ENCODE data around the gene SCN5A. TPM values are rescaled to one million over a fixed set of nuclear protein-coding genes. Genes with fewer than 3 reads are reported as not detected.

SCN5A gene
- polyA plus RNA-seq, 1 donor (not counting 4 experiments of a cell fraction or from before 2014, with no cell fraction given): 0.26 TPM

DNA sequence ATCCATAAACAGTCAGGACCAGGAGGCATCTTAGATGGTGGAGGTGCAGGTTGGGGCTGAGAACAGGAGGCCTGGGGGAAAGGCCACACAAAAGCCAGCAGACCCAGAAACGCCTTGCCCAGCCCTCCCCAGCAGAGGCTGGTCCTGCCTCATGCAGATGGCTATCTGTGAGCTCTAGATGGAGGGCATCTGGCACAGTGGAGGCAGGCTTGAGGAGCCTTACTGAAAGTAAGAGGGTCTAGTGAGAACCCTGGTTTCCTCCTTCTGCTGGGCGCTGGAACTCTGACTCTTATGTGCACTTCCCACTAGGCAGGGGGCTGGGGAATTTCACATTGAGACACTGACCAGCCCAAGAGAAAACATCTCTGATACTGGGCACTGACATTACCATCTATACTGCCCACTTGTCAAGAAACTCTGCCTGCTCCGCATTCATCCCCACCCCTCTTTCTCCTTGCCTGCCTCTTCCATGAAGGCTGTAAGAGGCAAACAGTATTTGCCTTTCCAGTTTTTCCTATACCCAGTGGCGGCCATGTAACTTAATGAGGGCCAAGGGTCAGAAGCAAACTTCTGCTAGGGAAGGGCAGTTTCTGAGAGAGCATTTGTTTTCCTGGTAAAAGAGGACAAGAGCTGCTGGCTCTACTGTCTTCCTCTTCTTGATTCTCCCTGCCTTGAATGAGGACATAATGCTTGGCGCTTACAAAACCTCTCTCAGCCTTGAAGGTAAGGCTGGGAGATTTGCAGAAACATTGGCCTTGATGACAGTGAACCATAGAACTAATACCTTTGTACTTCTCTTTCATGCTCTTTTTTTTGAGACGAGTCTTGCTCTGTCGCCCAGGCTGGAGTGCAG, 4.4 kb upstream of the SCN5A start:
- no peak for TF ChIP-seq CTCF (optimal IDR thresholded peaks at IDR 0.05 in 1 of 3, IDR thresholded peaks at IDR 0.05 in 1 of 3, conservative IDR thresholded peaks at IDR 0.05 in 1 of 3; ENCODE audit: extremely low read depth in 1 of 3, insufficient read depth in 2 of 3, low read length in 3 of 3)
- TF ChIP-seq EZH2 (IDR thresholded peaks at IDR 0.05; ENCODE audit: low read length): no peak
- Histone ChIP-seq H3K79me2 (ENCODE audit: control insufficient read depth, insufficient read depth, low read length) (no peaks in the 10 kb centered on the region), H3K27ac (ENCODE audit: control insufficient read depth, insufficient read depth, low read length) (no peak overlapping the region), H4K20me1 (ENCODE audit: control insufficient read depth, extremely low read depth, insufficient read depth, low read length) (no peaks in the 10 kb centered on the region), H3K9ac (ENCODE audit: control insufficient read depth, extremely low read depth, insufficient read depth, low read length) (no peak overlapping the region), H3K4me1 (ENCODE audit: control insufficient read depth, extremely low read depth, insufficient read depth, low read length) (peaks cover 14% of the 10 kb centered on the region), H3K36me3 (ENCODE audit: control insufficient read depth in 2 of 2, extremely low read depth in 1 of 2, insufficient read depth in 2 of 2, low read length in 2 of 2) (no peaks in the 10 kb centered on the region), H3K9me3 (ENCODE audit: control insufficient read depth, low read depth, low read length) (no peaks in the 10 kb centered on the region), H3K27me3 (ENCODE audit: control insufficient read depth, extremely low read depth, insufficient read depth, low read length) (peaks cover 16% of the 10 kb centered on the region), H2AFZ (ENCODE audit: control insufficient read depth, low read length) (no peak overlapping the region), H3K4me3 (ENCODE audit: control insufficient read depth in 2 of 3, extremely low read depth in 1 of 3, insufficient read depth in 2 of 3, low read depth in 1 of 3, low read length in 3 of 3) (no peak overlapping the region), H3K9me1 (ENCODE audit: control insufficient read depth, extremely low read depth, insufficient read depth, low read length) (no peaks in the 10 kb centered on the region), H3K4me2 (ENCODE audit: control insufficient read depth, extremely low read depth, insufficient read depth, low read depth, low read length) (no peak overlapping the region)
- DNase-seq (ENCODE audit: low read depth, low spot score) (no peak), FAIRE-seq (no peak)
- dilution Hi-C loops (cut with MboI; ENCODE audit: extremely low pct_ligation_motif_present, low sequenced_read_pairs): loop anchor here (10.0 kb wide), 1 partner anchor 139 kb away; no protein-coding TSS in a partner anchor

GRCh38 chr3:38652934-38653333, 3.4 kb upstream of the SCN5A start:
- DNase-seq (ENCODE audit: low read depth, low spot score): no peak
- no peak for FAIRE-seq
- H3K9me1 ChIP-seq (ENCODE audit: control insufficient read depth, extremely low read depth, insufficient read depth, low read length): no peaks in the 10 kb centered on the region

More at GRCh38 chr3:38652934-38653333, 3.4 kb upstream of the SCN5A start:
- peaks cover 22% of the 10 kb centered on the region for H3K27me3 ChIP-seq (ENCODE audit: control insufficient read depth, extremely low read depth, insufficient read depth, low read length)
- H3K79me2 ChIP-seq (ENCODE audit: control insufficient read depth, insufficient read depth, low read length): no peaks in the 10 kb centered on the region
- H3K27ac ChIP-seq (ENCODE audit: control insufficient read depth, insufficient read depth, low read length): no peak overlapping the region
- H3K4me2 ChIP-seq (ENCODE audit: control insufficient read depth, extremely low read depth, insufficient read depth, low read depth, low read length): no peak overlapping the region
- no peak overlapping the region for H3K9ac ChIP-seq (ENCODE audit: control insufficient read depth, extremely low read depth, insufficient read depth, low read length)
- no peaks in the 10 kb centered on the region for H3K36me3 ChIP-seq (ENCODE audit: control insufficient read depth in 2 of 2, extremely low read depth in 1 of 2, insufficient read depth in 2 of 2, low read length in 2 of 2)
- no peaks in the 10 kb centered on the region for H3K9me3 ChIP-seq (ENCODE audit: control insufficient read depth, low read depth, low read length)
- TF ChIP-seq EZH2 (IDR thresholded peaks at IDR 0.05; ENCODE audit: low read length): no peak
- TF ChIP-seq CTCF (optimal IDR thresholded peaks at IDR 0.05 in 1 of 3, IDR thresholded peaks at IDR 0.05 in 1 of 3, conservative IDR thresholded peaks at IDR 0.05 in 1 of 3; ENCODE audit: extremely low read depth in 1 of 3, insufficient read depth in 2 of 3, low read length in 3 of 3): no peak
- dilution Hi-C loops (cut with MboI; ENCODE audit: extremely low pct_ligation_motif_present, low sequenced_read_pairs): loop anchor here (10.0 kb wide), 1 partner anchor 138 kb away; no protein-coding TSS in a partner anchor
- H2AFZ ChIP-seq (ENCODE audit: control insufficient read depth, low read length): no peak overlapping the region
- no peaks in the 10 kb centered on the region for H4K20me1 ChIP-seq (ENCODE audit: control insufficient read depth, extremely low read depth, insufficient read depth, low read length)
- H3K4me3 ChIP-seq (ENCODE audit: control insufficient read depth in 2 of 3, extremely low read depth in 1 of 3, insufficient read depth in 2 of 3, low read depth in 1 of 3, low read length in 3 of 3): no peak overlapping the region
- H3K4me1 ChIP-seq (ENCODE audit: control insufficient read depth, extremely low read depth, insufficient read depth, low read length): peaks cover 7% of the 10 kb centered on the region
